AG08395 (cell line): ENCODE measurements around the gene ERG.

Source experiments
- DNase-seq: peaks from one replicate; pipeline ENCODE4 v3.0.0; 2012; ENCODE audit warnings: mixed read lengths, low spot score

The ERG gene

GRCh38 chr21:38388647-38389353 lies 109.5 kb downstream of the ERG start:
- no peak for DNase-seq

- no peak for DNase-seq
These were observed 110.1 kb downstream of the ERG start for GRCh38 chr21:38388203-38388602.

- DNase-seq: peak; percentile 20
These were observed 111.3 kb downstream of the ERG start for GRCh38 chr21:38386967-38387366.

GRCh38 chr21:38385427-38386175 lies 112.7 kb downstream of the ERG start:
- DNase-seq: no peak

- no peak for DNase-seq
These were observed 113.4 kb downstream of the ERG start for GRCh38 chr21:38384675-38385426.

GRCh38 chr21:38384238-38384560 lies 114.1 kb downstream of the ERG start:
- no peak for DNase-seq

GRCh38 chr21:38383411-38384237 lies 114.7 kb downstream of the ERG start:
- no peak for DNase-seq

GRCh38 chr21:38380481-38381137 lies 117.7 kb downstream of the ERG start:
- peak; percentile 31 for DNase-seq

- no peak for DNase-seq
These were observed 119.1 kb downstream of the ERG start for GRCh38 chr21:38379147-38379546.

- peak; percentile 9 for DNase-seq
These were observed 120.8 kb downstream of the ERG start for GRCh38 chr21:38377165-38378088.

GRCh38 chr21:38376693-38377092 lies 121.6 kb downstream of the ERG start:
- no peak for DNase-seq

GRCh38 chr21:38376235-38376634 lies 122.0 kb downstream of the ERG start:
- no peak for DNase-seq

- no peak for DNase-seq
These were observed 130.6 kb downstream of the ERG start for GRCh38 chr21:38367646-38368045.

GRCh38 chr21:38365521-38365920 lies 132.8 kb downstream of the ERG start:
- DNase-seq: no peak

- DNase-seq: no peak
These were observed 134.6 kb downstream of the ERG start for GRCh38 chr21:38363693-38364092.

- DNase-seq: no peak
These were observed 137.0 kb downstream of the ERG start for GRCh38 chr21:38361324-38361723.

- no peak for DNase-seq
These were observed 138.4 kb downstream of the ERG start for GRCh38 chr21:38359835-38360234.

- no peak for DNase-seq
These were observed 139.2 kb downstream of the ERG start for GRCh38 chr21:38359090-38359489.

- no peak for DNase-seq
These were observed 139.6 kb downstream of the ERG start for GRCh38 chr21:38358666-38359065.

- no peak for DNase-seq
These were observed 140.2 kb downstream of the ERG start for GRCh38 chr21:38358098-38358497.
